Skeletal muscle satellite cell (primary cell): ENCODE measurements around the gene KCTD17.

Experiments
- H3K27me3 ChIP-seq: 2 replicates; pipeline ENCODE4 v1.7.0; 2013; ENCODE audit warnings: low read length; ENCODE audit not compliant: control insufficient read depth, insufficient read depth
- H3K36me3 ChIP-seq: 2 replicates; pipeline ENCODE4 v1.7.0; 2013; ENCODE audit warnings: mild to moderate bottlenecking, control low read depth, low read length; ENCODE audit not compliant: insufficient read depth
- H3K4me1 ChIP-seq: 2 replicates; pipeline ENCODE4 v1.7.0; 2013; ENCODE audit warnings: low read length; ENCODE audit not compliant: control insufficient read depth, insufficient read depth
- H3K4me2 ChIP-seq: 2 replicates; pipeline ENCODE4 v1.7.0; 2013; ENCODE audit warnings: mild to moderate bottlenecking, low read length
- H3K4me3 ChIP-seq: 2 replicates; pipeline ENCODE4 v1.7.0; 2013; ENCODE audit warnings: low read length
- H3K9ac ChIP-seq: 2 replicates; pipeline ENCODE4 v1.7.0; 2013; ENCODE audit warnings: mild to moderate bottlenecking, low read depth, low read length, moderate library complexity
- H3K9me3 ChIP-seq: replicated peaks from 2 replicates; pipeline ENCODE4 v1.7.0; 2013; ENCODE audit warnings: mild to moderate bottlenecking, control low read depth, low read length

Gene KCTD17

GRCh38 chr22:37077802-37078448, 26.4 kb downstream of the KCTD17 start:
- no peaks in the 10 kb centered on the region for H3K9me3 ChIP-seq
- H3K36me3 ChIP-seq, result no peaks in the 10 kb centered on the region
- no peak overlapping the region for H3K9ac ChIP-seq
- H3K4me2 ChIP-seq, result no peak overlapping the region
- no peak overlapping the region for H3K4me3 ChIP-seq
- H3K27me3 ChIP-seq, result peaks cover 75% of the 10 kb centered on the region
- no peaks in the 10 kb centered on the region for H3K4me1 ChIP-seq

- no peak overlapping the region for H3K4me2 ChIP-seq
- H3K9ac ChIP-seq, result no peak overlapping the region
- H3K27me3 ChIP-seq, result peaks cover 71% of the 10 kb centered on the region
- no peak overlapping the region for H3K4me3 ChIP-seq
- H3K9me3 ChIP-seq, result no peaks in the 10 kb centered on the region
- no peaks in the 10 kb centered on the region for H3K36me3 ChIP-seq
- H3K4me1 ChIP-seq, result no peaks in the 10 kb centered on the region
Measured at GRCh38 chr22:37079158-37079557, 27.6 kb downstream of the KCTD17 start.

GRCh38 chr22:37079668-37080171, 28.2 kb downstream of the KCTD17 start:
- Histone ChIP-seq H3K36me3 (no peaks in the 10 kb centered on the region), H3K9ac (no peak overlapping the region), H3K27me3 (peaks cover 65% of the 10 kb centered on the region), H3K4me3 (no peak overlapping the region), H3K4me2 (no peak overlapping the region), H3K4me1 (no peaks in the 10 kb centered on the region), H3K9me3 (no peaks in the 10 kb centered on the region)

GRCh38 chr22:37080438-37080837, 28.9 kb downstream of the KCTD17 start:
- Histone ChIP-seq H3K9me3 (no peaks in the 10 kb centered on the region), H3K36me3 (no peaks in the 10 kb centered on the region), H3K4me2 (no peak overlapping the region), H3K4me3 (no peak overlapping the region), H3K9ac (no peak overlapping the region), H3K27me3 (peaks cover 65% of the 10 kb centered on the region), H3K4me1 (no peaks in the 10 kb centered on the region)

- Histone ChIP-seq H3K4me1 (no peaks in the 10 kb centered on the region), H3K9me3 (no peaks in the 10 kb centered on the region), H3K4me3 (no peak overlapping the region), H3K36me3 (no peaks in the 10 kb centered on the region), H3K4me2 (no peak overlapping the region), H3K27me3 (peaks cover 67% of the 10 kb centered on the region), H3K9ac (no peak overlapping the region)
Measured at GRCh38 chr22:37080838-37081237, 29.3 kb downstream of the KCTD17 start.

- H3K4me3 ChIP-seq, result no peak overlapping the region
Measured at GRCh38 chr22:37082251-37082873, 30.8 kb downstream of the KCTD17 start.

GRCh38 chr22:37083914-37084313, 32.4 kb downstream of the KCTD17 start:
- Histone ChIP-seq H3K36me3 (no peaks in the 10 kb centered on the region), H3K4me3 (no peak overlapping the region), H3K9me3 (no peaks in the 10 kb centered on the region), H3K9ac (no peak overlapping the region), H3K27me3 (peaks cover 63% of the 10 kb centered on the region), H3K4me1 (no peaks in the 10 kb centered on the region), H3K4me2 (no peak overlapping the region)

More at GRCh38 chr22:37082251-37082873, 30.8 kb downstream of the KCTD17 start:
- Histone ChIP-seq H3K27me3 (peaks cover 63% of the 10 kb centered on the region), H3K9me3 (no peaks in the 10 kb centered on the region), H3K4me2 (no peak overlapping the region), H3K9ac (no peak overlapping the region), H3K36me3 (no peaks in the 10 kb centered on the region), H3K4me1 (no peaks in the 10 kb centered on the region)

- H3K27me3 ChIP-seq, result peaks cover 58% of the 10 kb centered on the region
- H3K4me3 ChIP-seq, result no peak overlapping the region
- no peak overlapping the region for H3K4me2 ChIP-seq
- no peaks in the 10 kb centered on the region for H3K9me3 ChIP-seq
- no peaks in the 10 kb centered on the region for H3K36me3 ChIP-seq
- H3K4me1 ChIP-seq, result no peaks in the 10 kb centered on the region
- H3K9ac ChIP-seq, result no peak overlapping the region
Measured at GRCh38 chr22:37084385-37084784, 32.8 kb downstream of the KCTD17 start.

GRCh38 chr22:37086184-37086583, 34.6 kb downstream of the KCTD17 start:
- Histone ChIP-seq H3K36me3 (no peaks in the 10 kb centered on the region), H3K4me2 (no peak overlapping the region), H3K27me3 (peaks cover 58% of the 10 kb centered on the region), H3K9ac (no peak overlapping the region), H3K4me3 (no peak overlapping the region), H3K4me1 (no peaks in the 10 kb centered on the region), H3K9me3 (no peaks in the 10 kb centered on the region)

- Histone ChIP-seq H3K36me3 (no peaks in the 10 kb centered on the region), H3K4me2 (no peak overlapping the region), H3K27me3 (peaks cover 50% of the 10 kb centered on the region), H3K9ac (no peak overlapping the region), H3K4me1 (no peaks in the 10 kb centered on the region), H3K4me3 (no peak overlapping the region), H3K9me3 (no peaks in the 10 kb centered on the region)
Measured at GRCh38 chr22:37088108-37088605, 36.6 kb downstream of the KCTD17 start.

GRCh38 chr22:37088750-37089408, 37.3 kb downstream of the KCTD17 start:
- H3K4me1 ChIP-seq, result no peaks in the 10 kb centered on the region
- H3K36me3 ChIP-seq, result no peaks in the 10 kb centered on the region
- H3K9ac ChIP-seq, result no peak overlapping the region
- H3K9me3 ChIP-seq, result no peaks in the 10 kb centered on the region
- H3K4me3 ChIP-seq, result no peak overlapping the region
- H3K27me3 ChIP-seq, result peaks cover 46% of the 10 kb centered on the region
- no peak overlapping the region for H3K4me2 ChIP-seq
